GM18861 (cell line): Measurements from ENCODE around the gene ZNF471.
A peak's percentile ranks its signal among the peaks of the same experiment; 100 is the strongest.

Experiments used
- ATAC-seq: cut with Tn5 transposase; IDR thresholded peaks from one replicate; pipeline ENCODE4 v1.9.1; 2021; ENCODE audit not compliant: unreplicated experiment

The ZNF471 gene

DNA sequence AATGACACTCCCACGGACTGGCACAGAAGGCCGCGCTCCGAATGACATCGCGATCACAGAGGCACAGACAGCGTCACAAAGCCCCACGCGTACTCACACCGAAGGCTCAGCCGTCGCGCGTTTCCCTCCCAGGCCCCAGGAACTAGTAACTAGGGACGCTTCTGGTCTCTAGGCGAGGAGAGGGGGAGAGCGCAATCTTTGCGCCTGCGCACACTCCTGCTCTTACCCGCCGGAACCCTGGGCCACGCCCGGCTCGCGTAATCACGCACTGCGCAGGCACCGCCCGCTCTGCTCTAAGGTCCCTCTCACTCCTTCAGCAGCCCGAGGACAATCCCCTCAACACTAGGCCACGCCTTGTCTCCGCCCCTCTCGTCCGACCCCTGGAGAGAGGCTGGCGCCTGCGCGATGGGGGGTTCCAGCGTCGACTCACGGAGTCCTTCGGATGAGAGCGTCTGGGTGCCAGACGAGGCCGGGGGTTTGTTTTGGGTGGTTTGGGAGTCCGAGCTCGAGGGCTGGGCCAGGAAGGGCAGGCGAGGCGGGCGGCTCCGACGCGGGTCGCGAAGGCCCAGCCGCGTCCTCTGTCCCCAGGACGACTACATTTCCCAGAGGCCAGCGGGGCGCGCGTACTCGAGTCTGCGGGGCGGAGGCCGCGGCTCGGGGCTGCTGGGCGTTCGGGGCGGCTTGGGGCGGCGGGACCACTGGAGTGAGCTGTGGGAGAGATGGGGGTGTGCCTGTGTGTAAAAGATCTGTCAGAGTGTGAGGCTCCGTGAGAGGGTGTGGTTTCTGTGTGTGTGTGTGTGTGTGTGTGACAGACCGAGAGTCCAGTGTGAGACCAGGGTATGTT is at the start of gene ZNF471:
Gene ZNF471 (plus strand): TSS at position 410 of the 844 bp plus-strand sequence. CDS start 3,717 bp downstream, outside the sequence.
- no peak for ATAC-seq

DNA sequence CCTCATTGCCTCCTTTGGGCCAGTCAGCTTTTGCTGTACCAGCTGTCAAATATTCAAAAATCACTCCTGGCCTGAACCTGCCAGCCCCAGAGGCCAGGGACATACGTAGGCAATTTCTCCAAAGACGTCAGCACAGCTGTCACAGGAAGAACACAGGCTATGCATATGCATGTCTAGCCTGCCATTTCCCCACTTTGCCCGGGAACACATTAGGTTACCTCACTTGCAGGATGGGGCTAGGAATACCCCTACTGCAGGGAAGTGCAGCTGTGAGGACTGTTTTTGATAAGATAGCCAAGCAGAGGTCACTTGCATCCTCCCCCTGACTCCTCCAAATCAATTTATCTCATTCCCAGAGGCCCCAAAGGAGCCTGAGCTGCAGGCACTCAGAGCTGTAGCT is 33.3 kb upstream of the ZNF471 start:
- ATAC-seq, result no peak

DNA sequence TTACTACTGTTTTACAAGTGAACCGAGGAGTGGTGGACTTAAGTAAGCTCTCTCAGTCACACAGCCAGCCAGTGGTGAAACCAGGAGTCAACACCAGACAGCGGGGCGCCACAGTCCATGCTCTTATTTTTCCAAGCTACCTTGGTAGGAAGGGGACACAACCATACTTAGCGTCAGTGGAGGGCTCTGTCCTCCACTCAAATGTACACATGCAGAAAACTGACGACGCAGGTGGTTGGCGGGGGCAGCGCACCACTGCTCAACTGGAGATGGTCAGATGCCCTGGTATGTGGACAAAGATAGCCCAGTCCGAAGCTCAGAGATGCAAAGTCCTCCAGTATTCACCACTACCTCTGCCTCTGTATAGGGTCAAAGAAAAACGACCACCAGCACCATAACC is 31.6 kb upstream of the ZNF471 start:
- ATAC-seq, result no peak

DNA sequence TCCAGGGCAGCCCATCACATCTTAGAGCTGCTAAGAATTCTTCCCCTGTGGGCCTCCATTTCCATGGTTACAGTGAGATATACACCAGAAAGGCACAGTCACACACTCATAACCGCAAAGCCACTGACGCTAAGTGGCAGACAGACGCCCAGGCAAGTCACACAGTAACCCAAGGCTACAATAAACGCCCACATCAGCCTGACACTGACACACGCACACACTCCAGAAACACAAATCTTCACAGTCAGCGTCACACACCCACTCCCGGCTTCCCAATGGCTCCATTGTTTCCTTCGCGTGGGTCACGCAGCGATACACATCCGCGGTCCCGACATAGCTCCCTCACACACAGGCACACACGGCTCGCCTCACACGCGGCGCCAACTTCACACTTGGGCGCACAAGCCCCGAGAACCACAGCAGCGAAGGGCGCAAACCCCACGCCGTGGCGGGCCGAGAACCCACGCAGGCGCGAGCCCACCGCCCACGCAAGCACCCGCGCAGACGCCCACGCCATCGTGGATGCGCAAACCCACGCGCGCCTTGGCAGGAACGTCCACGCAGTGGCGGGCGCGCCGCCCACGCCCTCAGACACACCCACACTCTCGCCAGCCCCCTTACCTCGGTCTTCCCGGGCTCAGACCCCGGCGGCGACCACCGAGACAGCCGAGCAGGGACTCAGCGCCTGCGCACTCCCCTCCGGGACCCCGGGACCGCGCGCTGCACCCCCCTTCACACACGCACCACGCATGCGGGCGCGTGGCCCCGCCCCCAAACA is 30.8 kb upstream of the ZNF471 start, which contains the start of gene ZNF667:
Gene ZNF667 (minus strand): TSS at position 695 of the 778 bp plus-strand sequence. CDS start 14,975 bp downstream, outside the sequence.
- ATAC-seq, result no peak

DNA sequence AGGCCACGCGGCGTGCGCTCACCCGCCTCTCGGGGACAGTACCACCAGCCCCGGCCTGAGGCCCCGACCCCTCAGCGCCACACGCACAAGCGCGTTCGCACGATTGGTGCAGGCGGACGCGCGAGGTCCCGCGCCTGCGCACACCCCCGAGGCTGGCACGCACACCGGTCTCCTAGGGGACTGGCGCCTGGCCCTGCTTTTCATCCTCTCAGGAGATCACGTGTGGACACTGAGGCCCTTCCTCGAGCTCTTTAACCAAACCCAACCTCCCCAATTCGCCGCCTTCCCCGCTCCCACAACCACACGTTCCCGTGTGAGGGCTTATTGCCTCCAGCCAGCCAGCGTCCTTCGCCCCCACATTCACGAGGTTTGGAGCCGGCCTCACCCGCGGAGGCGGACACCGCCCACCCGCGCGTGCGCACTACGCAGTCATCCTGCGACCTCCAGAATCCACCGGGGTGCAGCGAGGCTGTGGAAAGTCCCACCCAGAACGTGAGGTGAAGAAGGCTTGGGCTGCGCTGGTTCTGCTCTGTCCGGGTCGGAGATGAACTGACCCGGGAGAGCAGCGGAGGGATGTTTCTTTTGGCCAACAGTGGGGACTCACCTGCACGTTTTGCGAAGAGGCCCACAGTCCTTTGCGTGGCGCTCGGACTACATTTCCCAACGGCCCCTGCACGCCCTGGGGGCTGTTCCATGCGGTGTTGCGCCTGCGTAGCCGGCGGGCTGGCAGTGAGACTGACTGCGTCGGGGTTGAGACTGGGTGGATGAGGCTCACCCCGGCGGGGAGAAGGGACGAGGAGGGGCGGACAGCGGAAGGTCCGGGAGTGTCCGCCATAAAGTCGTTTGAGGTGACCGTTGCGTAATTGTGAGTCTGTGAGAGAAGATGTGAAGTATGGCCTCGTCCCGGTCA is 30.0 kb upstream of the ZNF471 start:
- ATAC-seq, result no peak

DNA sequence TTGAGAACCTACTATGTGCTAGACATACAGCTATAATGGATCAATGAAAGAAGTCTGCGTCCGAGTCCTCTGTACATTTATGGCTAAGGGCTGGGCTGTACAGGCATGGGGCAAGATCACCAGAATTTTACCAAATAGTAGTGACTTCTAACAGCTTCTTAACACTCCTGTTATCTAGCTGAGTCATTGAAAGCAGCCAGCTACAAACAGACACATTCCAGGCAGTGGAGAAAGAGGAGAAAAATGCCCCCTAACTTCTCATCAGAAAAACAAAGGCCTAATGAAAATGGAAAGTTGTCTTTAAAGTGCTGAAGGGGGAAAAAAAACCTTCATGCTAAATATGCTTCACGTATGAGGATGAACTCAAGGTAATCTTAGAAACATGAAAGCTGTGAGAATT is 16.3 kb upstream of the ZNF471 start:
- ATAC-seq, result no peak

DNA sequence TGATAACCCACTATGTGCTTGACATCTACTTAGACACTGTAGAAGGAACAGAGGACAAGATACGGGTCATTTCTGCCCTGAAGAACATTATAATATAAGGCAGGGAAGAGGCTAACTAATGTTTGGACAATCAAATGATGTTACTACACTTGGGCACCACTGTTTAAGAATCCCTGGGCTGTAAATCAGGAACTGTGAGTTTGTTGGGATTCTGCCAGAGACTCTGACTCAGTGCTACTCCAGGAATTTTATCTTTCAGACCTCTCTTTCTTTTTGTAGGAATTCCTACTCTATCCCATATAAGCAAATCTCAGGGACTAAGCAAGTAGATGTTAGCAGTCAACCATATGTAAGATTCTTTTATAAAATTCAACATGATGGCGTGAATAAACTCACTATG is 3.1 kb upstream of the ZNF471 start:
- ATAC-seq, result no peak

DNA sequence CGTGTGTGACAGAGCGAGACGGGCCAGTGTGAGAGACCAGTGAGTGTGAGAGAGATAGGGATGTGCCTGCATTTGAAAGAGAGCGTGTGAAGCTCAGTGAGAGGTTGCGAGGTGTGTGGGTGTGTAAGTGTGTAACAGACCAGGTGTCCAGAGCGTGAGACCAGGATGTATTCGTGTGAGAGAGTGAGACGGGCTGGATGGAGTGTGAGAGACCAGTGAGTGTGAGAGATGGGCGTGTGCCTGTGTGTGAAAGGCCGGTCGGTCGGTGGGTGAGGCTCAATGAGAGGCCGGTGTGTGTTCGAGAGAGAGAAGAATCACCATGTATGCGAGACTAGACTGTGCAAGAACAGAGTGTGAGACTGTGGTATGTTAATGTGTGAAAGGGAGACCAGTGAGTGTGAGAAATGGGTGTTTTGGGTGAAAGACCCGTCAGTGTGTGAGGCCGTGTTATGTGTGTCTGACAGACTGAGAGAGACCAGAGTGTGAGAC is 679 bp downstream of the ZNF471 start:
- ATAC-seq, result no peak

DNA sequence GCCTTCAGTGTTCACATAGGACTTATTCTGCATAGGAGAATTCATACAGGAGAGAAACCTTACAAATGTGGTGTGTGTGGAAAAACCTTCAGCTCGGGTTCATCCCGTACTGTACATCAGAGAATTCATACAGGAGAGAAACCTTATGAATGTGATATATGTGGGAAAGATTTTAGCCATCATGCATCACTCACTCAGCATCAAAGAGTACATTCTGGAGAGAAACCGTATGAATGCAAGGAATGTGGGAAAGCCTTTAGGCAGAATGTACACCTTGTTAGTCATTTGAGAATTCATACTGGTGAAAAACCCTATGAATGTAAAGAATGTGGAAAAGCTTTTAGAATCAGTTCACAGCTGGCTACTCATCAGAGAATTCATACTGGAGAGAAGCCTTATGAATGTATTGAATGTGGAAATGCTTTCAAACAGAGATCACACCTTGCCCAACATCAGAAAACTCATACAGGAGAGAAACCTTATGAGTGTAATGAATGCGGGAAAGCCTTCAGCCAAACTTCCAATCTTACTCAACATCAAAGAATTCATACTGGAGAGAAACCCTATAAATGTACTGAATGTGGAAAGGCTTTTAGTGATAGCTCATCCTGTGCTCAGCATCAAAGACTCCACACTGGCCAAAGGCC is 17.7 kb downstream of the ZNF471 start:
- no peak for ATAC-seq

DNA sequence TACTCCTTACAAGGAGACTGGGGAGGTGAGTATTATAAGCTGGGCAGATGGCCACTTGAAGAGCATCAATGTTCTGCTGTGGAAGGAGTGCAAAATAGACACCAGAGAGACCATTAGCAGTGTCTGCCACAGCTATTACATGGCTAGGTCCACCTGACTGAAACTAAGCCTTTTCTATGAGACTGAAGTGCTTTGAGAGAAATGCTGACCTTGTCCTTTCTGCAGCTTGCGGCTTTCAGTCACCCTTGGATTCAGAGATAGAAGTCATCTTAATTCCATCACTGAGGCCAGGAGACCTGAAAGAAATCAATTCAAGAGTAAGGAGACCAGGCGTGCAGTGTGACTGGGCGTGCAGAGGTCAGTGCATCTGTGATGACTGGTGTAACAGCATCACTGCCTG is 29.8 kb downstream of the ZNF471 start:
- no peak for ATAC-seq

DNA sequence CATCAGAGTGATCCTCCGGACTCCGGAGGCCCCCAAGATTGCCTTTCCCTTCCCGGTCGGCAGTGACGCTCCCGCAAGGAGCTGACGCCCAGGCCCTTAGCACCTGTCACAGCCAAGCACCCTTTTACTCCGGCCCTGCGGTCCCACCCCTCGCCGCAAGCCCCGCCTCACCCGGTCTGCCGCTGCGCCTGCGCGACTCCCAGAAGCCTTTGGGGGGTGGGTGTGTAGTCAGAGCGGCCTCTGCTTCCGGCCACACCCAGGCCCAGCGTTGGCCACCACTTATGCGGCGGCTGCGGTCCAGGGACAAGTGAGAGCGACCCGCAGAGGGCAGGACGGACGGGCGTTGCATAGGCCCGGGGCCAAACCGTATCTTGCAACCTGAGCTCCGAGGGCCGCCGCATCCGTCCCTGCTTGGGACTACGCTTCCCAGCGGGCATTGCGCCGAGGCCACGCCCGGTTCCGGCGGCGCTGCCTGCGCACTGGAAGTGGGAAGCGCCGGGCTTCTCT is 30.7 kb downstream of the ZNF471 start:
- ATAC-seq, result peak; percentile 66

DNA sequence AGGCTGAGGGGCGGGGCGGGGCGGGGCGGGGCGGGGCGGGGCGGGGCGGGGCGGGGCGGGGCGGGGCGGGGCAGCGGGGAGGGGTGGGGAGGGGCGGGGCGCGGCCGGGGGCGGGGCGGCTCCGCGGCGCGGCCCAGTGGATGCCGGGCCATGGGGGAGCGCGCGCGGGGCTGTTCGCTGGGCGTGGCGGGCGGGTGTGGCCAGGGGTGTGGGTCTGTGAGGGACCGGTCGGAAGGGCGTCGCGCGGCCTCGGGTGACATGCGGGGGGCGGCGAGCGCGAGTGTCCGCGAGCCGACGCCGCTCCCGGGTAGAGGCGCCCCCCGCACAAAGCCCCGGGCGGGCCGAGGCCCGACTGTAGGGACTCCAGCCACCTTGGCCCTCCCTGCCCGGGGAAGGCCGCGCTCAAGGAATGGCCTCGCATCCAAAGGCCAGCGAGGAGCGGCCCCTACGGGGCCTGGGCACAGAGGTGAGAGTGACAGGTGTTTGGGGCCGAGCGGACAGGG is 31.2 kb downstream of the ZNF471 start, which contains the start of gene ZFP28:
Gene ZFP28 (plus strand): TSS at position 188 of the 503 bp plus-strand sequence. CDS start 71 bp downstream, at position 259.
- ATAC-seq, result peak; percentile 27

DNA sequence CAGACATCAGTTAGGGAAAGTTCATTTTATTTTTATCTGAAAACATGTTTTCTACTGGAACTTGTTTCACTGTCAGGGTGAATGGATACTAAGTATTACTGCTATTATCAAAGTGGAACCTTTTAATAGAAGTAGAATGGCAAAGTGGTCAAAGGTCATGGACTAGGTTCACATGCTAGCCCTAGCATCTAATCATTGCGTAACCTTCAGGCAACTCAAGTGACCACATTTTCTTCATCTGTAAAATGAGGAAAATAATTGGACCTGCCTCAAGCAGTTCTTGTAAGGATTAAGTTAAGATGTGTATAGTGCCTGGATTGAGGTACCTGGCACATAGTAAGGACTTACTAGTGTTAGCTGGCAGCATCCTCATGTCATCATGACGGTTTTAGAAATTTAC is 36.1 kb downstream of the ZNF471 start:
- ATAC-seq, result no peak

DNA sequence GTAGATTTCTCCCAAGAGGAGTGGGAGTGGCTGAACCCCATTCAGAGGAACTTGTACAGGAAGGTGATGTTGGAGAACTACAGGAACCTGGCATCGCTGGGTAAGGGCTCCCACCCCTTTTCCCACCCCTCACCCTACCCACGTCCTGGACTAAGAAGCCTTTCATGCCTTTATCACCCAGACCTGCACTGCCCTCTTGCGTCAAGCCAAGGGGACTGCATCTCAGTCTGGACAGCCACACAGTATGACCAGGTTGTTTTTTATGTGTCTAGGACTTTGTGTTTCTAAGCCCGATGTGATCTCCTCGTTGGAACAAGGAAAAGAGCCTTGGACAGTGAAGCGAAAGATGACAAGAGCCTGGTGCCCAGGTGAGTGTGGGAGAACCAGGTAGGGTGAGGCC is 39.9 kb downstream of the ZNF471 start:
- ATAC-seq, result no peak

DNA sequence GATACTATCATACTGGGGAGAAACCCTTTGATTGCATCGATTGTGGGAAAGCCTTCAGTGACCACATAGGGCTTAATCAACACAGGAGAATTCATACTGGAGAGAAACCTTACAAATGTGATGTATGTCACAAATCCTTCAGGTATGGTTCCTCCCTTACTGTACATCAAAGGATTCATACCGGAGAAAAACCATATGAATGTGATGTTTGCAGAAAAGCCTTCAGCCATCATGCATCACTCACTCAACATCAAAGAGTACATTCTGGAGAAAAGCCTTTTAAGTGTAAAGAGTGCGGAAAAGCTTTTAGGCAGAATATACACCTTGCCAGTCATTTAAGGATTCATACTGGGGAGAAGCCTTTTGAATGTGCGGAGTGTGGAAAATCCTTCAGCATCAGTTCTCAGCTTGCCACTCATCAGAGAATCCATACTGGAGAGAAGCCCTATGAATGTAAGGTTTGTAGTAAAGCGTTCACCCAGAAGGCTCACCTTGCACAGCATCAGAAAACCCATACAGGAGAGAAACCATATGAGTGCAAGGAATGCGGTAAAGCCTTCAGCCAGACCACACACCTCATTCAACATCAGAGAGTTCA is 46.7 kb downstream of the ZNF471 start:
- ATAC-seq, result no peak

DNA sequence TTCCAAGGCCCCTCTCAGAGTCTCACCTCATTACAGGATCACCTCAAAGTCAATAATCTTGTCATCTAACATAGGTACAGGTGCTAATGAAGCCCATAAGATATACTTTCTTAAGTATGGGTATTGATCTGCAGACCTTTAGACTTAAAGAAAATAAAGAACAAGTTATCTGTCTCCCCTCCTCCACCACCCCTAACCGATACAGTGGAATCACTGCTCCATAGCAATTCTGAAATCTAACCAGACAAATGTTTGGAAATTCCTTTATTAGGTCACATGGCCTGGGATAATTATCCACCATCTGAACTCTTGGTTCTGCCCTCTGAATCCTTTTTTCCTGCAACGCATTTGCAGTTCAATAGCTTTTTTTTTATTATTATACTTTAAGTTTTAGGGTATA is 55.1 kb downstream of the ZNF471 start:
- no peak for ATAC-seq

DNA sequence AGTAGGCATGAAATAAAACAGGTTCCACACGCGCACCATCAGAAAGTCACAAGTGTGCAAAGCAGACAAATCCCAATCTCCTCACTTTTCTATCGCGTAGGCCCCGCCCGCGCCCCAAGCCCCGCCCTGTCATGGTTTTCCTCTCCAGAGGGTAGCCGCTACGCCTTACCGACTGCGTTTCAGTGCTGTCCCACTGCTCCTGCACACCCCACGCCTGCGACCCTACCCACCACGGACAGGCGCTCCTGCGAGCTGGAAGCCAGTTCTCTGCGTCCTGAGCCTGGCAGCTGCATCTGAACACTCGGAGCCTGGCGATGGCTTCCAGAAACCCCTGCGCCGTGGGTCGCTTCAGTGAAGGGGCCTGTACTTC is 59.2 kb downstream of the ZNF471 start:
- ATAC-seq, result peak; percentile 23

DNA sequence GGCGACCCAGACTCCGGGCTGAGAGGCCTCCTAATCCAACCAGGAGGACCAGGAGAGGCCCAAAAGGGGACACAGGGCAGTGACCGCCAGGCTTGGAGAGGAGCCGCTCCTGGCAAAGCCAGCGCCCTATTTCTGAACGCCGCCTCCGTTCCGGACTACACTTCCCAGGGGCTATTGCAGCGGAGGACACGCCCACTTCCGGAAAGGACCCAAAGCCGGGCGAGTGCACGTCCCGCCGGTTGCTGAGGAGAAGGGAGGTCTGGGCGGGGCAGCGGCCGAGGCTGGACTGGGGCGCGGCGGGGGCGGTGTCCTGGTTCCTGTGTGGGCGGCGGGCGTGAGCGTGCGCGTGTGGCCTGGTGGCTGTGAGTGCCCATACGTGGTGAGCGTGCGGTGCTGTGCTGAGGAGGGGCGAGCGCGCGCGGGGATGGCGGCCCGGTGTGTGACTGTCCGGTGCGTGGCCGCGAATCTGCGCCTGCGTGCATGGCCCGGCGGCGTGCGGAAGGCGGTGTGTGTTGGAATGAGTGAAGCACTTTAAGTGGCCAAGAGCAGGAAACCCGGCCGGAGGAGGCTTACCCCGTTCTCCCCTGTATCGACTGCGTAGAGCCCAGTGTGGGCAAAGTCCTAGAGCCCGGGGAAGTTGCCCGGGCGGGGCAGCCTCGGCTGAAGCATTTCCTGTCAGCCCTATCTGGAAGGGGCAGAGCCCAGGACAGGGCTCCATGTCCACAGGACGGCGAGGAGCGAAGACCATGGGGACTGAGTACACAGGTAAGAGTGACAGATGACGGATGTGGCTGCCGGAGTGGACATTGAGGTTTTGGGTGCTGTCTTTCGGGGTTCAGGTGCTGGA is 59.8 kb downstream of the ZNF471 start, which contains the start of gene ZNF470:
Gene ZNF470 (plus strand): TSS at position 195 of the 847 bp plus-strand sequence. CDS start 2,844 bp downstream, outside the sequence.
- peak; percentile 82 for ATAC-seq
